HG03439 (cell line): ENCODE measurements around the gene CPE.
"Not testable (repeated sequence)": the region's sequence is repeated elsewhere in the genome, so short reads cannot be mapped to it uniquely, and the experiment has no call there.

Experiments used
- ATAC-seq: cut with Tn5 transposase; IDR thresholded peaks from one replicate; pipeline ENCODE4 v1.9.1; 2021; ENCODE audit warnings: mild to moderate bottlenecking, moderate library complexity; ENCODE audit not compliant: unreplicated experiment

The CPE gene

DNA sequence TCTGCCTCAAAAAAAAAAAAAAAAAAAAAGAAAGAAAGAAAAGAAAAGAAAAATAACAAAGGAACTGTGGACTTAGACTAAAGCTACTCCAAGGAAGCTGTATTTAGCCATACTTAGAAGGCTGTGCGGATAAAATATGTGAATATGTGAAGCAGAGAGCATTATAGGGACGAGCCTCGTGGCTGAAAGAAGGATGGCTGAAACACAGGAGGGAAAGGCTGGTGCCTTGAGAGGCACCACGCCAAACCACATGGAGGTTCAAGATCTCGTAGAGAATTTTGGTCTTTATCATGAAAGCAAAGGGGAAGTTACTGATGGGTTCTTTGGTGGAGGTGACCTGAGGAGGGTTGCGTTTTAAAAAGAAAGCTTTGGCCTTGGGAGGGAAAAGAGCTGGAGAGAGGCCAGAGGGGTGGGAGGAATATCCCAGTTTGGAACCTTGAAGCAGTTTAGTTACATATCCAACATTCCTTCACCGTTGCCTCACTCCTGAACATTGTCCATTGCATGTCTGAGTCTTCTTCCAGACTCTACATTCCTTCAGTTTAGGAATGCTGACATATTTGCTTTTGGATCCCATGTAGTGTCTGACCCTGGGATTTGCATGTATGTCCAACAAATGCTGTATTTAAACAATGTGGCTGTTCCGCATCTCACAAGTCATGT, 82.5 kb downstream of the CPE start:
- ATAC-seq = no peak

DNA sequence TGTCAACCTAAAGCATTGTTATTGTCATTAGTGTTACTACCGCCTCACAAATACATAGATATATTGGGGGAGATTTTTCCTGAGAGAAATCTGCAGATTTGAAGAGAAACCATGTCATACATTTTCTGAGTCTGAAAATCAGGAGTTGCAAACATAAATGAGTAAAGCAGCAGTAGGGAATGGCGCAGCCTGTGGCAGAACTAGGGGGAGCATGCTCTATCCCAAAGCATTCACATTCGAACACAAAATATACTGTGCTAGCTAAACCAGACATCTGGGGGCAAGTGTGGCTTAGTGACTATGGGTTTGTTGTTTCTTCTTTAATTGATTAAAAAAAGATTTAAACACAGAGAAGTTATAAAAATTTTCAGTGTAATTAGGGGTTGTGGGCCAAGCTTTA, 83.2 kb downstream of the CPE start:
- no peak for ATAC-seq

DNA sequence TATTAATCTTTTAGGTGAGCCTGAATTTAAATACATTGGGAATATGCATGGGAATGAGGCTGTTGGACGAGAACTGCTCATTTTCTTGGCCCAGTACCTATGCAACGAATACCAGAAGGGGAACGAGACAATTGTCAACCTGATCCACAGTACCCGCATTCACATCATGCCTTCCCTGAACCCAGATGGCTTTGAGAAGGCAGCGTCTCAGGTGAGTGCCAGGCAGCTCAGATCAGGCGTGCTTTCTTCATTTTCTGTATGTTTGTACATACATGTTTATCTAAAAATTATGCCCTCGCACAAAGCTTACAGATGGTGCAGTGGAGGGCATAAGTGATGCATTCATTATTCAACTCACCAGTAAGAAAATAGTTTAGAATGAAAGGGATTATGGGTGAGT, 85.6 kb downstream of the CPE start:
- no peak for ATAC-seq

DNA sequence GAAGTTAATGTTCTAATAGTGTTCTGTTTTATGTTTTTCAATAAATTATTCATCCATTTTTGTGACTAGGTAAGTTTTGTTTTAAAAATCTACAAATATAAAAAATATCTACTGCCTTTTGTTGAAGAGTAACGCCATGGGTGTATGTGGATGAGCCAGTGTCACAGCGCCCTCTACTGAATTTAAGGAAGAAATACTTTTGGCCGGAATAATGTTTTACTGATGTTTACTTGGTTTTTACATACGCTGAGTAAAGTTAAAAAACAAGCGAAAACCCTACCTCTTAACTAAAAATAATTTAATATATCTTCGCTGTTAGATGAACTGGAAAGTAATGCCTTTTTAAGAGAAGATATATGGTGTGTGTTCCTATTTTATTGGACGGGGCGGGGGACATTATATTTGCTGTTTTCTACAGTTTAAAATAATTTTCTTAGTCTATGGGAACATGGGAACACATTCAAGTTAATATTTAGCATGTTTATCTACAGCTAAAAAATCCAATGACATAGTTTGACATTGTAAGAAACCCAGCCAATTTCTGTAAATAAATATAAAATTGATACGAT, 86.1 kb downstream of the CPE start:
- peak; percentile 69 for ATAC-seq

DNA sequence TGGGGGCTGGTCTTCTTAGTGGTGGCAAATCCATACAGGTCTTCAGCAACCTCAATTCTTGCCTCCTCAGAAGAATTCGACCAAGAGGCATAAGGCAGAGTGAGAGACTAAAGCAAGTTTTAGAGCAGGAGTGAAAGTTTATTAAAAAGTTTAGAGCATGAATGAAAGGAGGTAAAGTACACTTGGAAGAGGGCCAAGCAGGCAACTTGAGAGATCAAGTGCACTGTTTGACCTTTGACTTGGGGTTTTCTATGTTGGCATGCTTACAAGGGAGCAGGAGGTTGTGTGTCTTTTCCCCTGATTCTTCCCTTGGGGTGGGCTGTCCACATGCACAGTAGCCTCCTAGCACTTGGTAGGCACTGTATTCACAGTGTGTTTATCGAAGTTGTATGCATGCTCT, 91.2 kb downstream of the CPE start:
- ATAC-seq = no peak

DNA sequence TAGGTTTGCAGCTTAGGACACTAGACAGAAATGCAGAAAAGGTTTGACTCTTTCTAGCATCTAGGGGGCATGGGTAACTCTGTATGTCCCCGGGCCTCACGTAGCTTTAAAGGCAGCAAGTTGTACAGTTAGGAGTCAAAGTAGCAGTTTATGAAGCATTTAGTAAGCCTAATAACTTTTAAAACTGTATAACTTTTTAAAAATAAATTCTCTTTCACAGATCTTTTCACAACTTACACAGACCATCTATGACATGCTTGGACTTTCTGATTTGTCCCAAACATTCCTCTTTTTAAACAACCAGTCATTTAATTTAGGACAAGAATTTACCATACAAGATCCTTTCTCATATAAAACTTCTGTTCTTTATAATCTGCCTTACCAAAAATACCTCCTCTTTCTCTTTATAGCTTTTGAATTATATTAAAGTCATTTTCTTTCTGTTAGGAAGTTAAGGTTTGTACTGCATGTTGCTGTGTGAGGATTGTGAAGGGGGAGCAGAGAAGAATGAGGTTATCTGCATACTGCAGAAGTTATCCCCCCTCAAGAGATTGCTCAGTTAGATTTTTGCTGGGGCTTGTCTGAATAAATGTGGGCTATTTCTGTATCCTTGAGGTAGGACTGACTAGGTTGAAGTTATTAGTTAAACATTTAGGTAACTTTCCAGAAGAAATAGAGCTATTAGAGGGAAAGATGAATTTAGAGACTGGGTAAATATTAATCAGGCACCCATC, 94.3 kb downstream of the CPE start:
- ATAC-seq = no peak

DNA sequence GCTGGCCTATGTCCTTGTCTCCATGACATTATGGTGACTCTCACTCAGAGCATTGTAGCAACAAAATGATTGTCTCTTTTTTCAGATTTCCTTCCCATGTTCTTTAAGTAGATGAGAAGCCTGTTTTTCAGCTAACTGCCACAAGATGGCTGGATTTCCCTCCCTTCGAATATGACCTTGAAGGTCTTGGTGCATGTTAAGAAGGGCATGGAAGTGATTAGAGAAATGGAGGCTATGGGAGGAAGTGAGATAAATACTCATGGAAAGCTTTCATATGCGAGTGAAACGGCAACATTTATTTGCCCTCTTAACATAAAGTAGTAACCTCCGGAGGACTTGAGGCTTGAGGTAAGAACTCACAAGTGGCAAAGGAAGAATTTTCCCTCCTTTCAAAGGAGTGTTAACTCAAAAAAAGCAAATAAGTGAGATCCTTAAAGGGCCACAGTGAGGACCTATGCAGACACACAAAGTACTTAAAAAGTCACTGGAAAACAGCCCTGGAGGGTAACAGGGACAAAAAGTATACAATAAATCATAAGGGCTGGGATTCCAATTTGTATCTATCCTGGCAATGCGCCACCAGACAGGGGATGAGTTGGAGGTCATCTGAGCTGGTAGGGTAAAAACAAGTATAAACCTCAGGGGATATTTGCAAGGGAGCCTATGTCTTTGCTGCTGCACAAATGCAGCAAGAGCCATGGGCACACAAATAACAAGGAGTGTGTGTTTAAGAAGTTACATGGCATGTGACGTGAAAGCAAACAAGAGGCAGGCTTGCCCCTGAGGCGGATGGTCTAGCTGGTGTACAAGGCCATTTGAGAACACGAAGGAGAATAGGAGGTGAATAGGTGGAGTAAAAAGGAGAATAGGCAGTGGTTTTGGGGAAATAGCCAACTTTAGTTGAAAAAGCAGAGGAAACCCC, 96.2 kb downstream of the CPE start:
- no peak for ATAC-seq

DNA sequence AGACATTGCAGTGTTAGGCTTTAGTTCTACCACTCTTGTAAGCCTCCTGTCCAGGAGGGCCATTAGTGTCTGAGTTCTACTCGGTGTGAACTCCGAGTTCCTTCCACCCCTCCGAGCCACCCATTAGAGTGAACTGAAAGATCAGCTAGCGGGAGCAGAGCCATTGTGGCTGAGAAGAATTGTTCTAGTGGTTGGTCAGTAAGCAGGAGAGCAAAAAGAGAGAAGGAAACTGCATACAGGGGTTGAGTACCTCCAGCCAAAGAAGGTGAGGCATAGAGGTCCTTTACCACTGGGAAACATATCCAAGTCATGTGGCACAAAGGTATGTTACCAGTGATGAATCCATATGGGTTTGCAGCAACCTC, 96.9 kb downstream of the CPE start:
- no peak for ATAC-seq

DNA sequence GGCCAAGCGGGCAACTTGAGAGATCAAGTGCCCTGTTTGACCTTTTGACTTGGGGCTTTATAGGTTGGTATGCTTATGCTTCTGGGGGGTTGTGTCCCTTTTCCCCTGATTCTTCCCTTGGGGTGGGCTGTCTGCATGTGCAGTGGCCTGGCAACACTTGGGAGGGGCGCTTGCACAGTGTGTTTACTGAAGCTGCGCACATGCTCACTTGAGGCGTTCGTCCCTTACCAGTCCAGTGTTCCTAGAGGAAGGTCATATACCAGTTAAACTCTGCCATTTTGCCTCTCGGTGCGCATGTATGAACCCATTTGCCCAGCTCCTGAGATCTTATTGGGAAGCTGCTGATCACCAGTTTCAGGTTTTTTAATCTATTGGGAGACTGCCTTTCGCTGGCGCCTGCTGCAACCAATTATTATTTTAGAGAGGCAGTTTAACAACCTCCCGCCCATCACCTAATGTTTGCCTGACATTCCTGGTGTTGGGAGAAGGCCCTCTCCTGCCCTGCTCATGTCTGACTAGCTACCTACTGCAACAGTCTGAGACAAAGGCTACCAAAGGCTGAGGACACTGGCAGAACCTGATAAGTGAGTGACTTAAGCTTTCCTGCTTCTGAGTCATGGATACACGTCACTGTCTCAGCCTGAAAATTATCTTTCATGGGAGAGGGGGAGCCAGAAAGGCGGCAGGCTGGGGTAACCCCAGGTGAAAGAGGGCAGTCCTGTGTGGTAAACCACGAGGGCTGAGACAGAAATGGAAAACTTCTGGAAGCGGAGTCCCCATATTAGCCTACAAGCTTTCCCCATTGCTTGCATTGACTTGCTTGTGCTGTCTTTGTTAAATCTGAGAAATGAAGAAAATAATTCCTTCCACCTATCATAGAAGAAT, 97.6 kb downstream of the CPE start:
- no peak for ATAC-seq

DNA sequence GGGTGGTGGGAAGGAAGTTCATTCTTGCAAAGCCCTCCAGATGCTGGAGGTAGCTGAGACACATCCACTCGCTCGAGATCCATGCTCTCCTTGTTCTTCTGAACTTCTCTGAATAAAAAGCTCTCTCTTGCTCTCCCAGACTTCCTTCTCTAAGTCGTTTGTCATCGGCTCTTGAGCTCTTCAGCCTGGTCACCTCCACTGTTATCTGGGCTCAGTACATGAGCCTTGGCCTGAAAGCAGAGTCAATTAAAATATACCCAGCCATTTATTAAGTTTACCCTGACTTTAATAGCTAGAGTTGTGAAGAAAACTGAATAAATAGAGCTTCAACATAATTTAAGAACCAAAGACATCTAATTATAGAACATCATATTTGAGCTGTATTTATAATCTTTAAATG, 99.0 kb downstream of the CPE start:
- ATAC-seq = no peak

DNA sequence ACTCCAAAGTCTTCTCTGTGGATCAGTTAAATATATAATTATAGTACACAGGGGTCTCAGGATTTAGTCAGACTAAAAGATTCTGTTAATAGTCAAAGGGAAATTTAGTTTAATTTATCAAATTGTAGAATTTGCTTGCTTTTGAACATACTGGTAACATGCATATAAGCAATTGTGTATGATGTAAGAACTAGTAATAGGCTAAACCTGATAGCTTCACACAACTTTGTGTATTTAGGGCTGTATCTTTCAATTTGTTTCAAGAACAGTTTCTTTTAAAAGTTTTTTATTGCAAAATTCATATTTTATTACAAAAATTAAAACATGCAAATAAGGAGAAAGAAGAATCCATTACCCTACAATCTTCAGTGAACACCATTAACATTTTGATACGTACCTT, 99.5 kb downstream of the CPE start:
- ATAC-seq = no peak

DNA sequence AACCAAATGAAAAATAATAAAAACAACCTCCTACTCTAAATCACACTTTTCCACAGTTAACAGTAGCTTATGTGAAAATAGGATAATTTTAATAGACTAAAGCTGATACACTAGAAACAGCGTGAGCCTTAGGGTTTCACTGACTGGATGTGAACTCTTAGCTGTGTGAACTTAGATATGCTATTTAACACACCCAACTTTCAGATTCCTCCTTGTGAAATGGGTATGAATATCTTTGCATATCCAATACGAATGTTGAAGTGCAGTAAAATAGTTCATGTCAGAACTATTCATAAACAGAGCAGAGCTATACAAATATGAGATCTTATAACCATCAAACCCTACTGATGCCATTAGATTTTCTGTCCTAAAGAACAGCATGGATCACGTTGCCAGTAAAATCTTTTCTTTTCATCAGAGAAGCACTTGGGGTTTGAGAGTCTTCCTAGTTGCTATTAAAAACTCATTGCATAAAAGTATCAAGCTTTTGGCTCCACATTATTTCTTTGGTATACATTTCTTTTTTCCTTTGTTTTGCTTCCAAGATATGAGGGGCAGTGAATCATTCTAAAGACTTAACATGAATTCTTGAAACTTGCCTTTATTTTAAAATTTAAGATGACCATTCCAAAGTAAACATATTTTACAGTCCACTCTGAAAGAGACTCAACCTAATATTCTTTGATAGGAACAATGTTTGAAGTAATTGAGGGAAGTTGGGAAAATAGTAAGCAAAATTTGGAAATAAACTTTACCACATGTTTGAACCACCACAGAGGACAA, 102.4 kb downstream of the CPE start:
- ATAC-seq = no peak

DNA sequence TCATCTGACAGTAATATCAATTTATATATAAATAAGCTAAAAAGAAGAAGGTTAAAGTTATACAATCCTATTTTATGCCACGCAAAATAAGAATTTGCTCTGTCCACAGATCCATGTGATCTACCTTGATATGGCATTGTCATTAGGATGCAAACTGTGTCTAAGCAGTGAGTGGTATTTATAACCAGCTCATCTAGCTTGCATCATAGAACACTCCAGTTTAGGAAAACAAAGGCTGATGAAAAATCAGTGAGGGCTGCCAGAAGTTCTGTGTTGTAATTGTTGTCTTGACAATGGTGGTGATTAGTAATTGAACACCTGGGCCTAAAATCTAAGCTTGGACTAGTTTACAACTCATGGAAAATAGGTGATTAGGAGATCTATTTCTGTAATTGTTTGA, 111.0 kb downstream of the CPE start:
- ATAC-seq = no peak

DNA sequence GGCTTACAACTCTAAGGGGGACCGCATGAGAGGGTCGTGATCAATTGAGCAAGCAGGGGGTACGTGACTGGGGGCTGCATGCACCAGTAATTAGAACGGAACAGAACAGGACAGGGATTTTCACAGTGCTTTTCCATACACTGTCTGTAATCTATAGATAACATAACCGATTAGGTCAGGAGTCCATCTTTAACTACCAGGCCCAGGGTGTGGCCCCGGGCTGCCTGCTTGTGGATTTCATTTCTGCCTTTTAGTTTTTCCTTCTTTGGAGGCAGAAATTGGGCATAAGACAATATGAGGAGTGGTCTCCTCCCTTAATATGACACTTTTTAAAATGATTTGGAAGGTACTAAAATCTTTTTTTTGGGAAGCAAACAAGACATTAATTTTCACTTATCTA, 113.8 kb downstream of the CPE start:
- not testable (repeated sequence) for ATAC-seq

DNA sequence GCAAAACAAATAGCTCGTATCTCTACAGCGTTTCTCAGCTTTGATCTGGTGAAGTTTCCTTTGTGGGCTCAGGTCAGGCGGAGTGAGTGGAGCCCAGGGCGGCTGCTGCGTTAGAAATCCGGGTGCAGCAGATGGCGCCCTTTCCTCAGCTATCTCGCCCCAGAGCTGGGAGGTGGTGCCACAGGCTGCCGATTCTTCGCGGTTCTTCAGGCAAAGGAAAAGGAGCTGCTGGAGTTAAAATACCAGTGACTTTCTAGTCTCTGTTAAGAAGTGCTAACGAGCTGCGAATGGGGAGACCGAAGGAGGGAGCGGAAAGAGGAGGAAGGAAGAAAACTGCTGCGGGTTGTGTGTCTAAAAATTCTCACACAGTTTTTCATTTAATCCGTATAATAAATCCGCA, 114.6 kb downstream of the CPE start:
- peak; percentile 92 for ATAC-seq

DNA sequence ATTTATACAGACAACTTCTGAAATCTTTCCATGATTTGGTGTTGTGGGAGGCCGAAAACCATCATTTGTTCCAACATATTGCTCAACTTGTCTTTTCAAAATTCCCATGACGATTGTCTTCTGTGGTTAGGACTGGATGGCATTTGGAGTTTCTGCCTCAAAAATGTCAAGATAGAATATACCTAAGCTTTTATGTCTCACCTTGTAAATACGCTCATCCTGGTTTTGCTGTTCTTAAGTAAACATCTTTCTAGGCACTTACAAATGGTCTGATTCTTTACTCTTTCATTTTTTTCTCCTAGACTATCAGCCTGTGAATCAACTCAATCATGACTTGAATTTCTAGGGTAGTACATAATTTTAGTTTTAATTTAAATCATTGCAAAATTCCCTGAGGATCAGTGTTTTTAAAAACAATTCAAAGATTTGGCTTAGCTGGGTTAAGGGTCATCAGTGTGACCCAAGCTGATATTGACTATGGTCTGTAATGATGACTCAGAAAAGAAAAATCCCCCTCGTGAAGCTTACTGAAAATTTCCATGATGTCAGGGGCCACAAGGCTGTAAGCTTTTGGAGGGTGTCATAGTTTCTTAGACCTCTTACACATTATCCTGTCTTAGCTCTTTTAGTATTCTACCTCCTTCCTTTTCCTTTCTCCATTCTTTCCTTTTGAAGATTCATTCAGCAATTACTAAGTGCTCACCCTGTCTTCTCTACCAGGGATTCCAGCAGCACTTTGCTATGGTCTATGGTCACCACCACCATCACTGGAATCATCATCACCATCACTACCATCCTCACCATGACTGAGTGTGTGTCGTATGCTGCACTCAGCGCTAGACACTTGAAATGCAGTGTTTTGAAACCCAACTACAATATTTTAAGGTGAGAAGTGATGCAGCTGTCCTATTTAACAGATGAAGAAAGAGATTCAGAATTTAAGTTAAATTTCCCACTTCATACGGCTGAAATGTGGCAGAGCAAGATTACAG, 124.4 kb downstream of the CPE start:
- no peak for ATAC-seq

DNA sequence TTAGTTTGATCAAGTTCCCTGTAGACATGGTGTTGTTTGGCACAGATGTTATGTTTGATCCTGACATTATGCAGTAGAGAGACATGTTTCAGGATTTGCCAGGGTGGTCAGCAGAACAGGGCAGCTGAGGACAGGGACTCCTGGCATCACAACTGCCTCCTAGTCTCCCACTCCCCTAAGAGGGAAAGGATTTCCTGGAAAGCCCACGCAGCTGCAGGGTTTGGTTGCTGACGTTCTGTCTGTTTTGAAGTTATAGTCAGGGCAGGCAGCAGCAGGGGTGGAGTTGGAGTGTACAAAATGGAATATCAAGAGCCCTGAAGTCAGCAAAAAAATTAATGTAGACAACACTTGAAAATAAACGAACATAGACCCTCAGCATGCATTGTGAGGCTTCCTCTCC, 125.4 kb downstream of the CPE start:
- ATAC-seq = no peak
